Measurements from ENCODE around the gene AOPEP. TPM values are rescaled to one million over a fixed set of nuclear protein-coding genes. Genes with fewer than 3 reads are reported as not detected.
A peak's percentile ranks its signal among the peaks of the same experiment; 100 is the strongest.

The AOPEP gene
- total and polyA plus RNA-seq, 3 donors from 2014 or later = 31.4 to 95.0 (median 80.4) TPM

DNA sequence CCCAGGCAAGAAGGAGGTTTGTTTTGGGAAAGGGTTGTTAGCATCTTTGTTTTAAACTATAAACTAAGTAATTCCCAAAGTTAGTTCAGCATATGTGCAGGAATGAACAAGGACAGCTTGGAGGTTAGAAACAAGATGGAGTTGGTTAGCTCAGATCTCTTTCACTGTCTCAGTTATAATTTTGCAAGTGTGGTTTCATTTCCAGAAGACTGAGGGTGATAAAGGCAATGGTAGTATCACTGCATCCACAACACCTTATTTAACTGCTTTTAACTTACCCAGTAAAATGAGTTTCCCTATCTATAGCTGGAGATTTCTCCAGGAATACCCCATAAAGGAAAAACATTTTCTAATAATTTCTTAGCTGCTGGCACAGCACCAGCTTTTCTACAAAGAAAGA, 152.7 kb downstream of the AOPEP start:
- Histone ChIP-seq H3K36me3 (ENCODE audit: low read depth, missing control alignments) (no peaks in the 10 kb centered on the region), H3K4me1 (peaks cover 11% of the 10 kb centered on the region), H3K4me3 (no peak overlapping the region), H3K27ac (no peak overlapping the region), H3K9me3 (no peaks in the 10 kb centered on the region), H3K27me3 (no peaks in the 10 kb centered on the region)
- intact Hi-C loops (cut with DNase I; ENCODE audit: low total_unique reads) = no loop called here
- TF ChIP-seq, protein P1, sequence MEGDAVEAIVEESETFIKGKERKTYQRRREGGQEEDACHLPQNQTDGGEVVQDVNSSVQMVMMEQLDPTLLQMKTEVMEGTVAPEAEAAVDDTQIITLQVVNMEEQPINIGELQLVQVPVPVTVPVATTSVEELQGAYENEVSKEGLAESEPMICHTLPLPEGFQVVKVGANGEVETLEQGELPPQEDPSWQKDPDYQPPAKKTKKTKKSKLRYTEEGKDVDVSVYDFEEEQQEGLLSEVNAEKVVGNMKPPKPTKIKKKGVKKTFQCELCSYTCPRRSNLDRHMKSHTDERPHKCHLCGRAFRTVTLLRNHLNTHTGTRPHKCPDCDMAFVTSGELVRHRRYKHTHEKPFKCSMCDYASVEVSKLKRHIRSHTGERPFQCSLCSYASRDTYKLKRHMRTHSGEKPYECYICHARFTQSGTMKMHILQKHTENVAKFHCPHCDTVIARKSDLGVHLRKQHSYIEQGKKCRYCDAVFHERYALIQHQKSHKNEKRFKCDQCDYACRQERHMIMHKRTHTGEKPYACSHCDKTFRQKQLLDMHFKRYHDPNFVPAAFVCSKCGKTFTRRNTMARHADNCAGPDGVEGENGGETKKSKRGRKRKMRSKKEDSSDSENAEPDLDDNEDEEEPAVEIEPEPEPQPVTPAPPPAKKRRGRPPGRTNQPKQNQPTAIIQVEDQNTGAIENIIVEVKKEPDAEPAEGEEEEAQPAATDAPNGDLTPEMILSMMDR (IDR thresholded peaks at IDR 0.05) = no peak
- no peak for TF ChIP-seq POLR2A (IDR thresholded peaks at IDR 0.05)
- DNase-seq = no peak

DNA sequence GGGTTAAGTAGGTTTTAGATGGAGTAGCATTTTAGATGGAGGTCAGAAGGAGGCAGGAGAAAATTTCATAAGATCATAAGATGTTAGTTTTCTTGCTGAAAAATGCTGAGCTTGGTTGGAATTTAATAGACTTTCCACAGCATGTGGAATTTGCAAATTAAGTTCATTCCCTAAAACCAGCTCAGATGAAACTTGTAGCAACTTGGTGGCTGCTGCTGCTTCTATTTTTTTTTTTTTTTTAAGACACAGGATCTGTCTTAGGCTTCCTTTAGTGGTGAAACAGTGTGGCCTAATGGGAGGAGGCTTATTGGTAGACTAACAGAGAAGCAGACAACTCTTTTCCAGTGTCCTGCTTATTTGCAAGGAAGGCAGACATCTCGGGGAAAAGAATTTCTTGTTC, 154.5 kb downstream of the AOPEP start:
- Histone ChIP-seq H3K4me3 (no peak overlapping the region), H3K27ac (peak overlapping the region in 1 of 2 donors; percentile 41), H3K9me3 (no peaks in the 10 kb centered on the region), H3K27me3 (no peaks in the 10 kb centered on the region), H3K4me1 (peaks cover 15% of the 10 kb centered on the region), H3K36me3 (ENCODE audit: low read depth, missing control alignments) (no peaks in the 10 kb centered on the region)
- 67 to 77% methylated on average over 1 of the region's 1 CpG for WGBS, 2 donors
- intact Hi-C loops (cut with DNase I; ENCODE audit: low total_unique reads) = no loop called here
- TF ChIP-seq POLR2A (IDR thresholded peaks at IDR 0.05) = no peak
- TF ChIP-seq, protein P1 (IDR thresholded peaks at IDR 0.05) = no peak
- DNase-seq = no peak

DNA sequence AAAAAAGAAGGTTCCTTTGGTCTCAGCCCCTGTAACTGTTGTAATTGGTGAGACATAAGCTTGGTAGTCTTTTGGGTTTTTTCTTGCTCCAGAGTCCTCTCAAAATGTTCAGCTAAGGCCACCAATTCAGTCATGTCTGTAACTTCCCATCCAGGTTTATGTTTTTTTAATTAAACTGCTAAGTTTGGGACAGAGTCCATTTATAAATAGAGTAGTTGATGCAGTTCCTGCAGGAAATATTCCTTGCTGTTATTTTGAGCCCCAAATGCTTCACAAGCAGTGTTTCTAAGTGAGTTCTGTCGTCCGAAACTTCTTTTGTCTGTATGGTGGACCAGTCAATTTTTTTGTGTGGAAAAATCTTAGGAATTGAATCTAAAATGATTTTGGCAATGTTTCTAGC, 155.0 kb downstream of the AOPEP start:
- Histone ChIP-seq H3K4me3 (no peak overlapping the region), H3K27me3 (no peaks in the 10 kb centered on the region), H3K9me3 (no peaks in the 10 kb centered on the region), H3K27ac (peak overlapping the region in 1 of 2 donors; percentile 41), H3K4me1 (peaks cover 15% of the 10 kb centered on the region), H3K36me3 (ENCODE audit: low read depth, missing control alignments) (no peaks in the 10 kb centered on the region)
- no peak for TF ChIP-seq POLR2A (IDR thresholded peaks at IDR 0.05)
- TF ChIP-seq, protein P1 (IDR thresholded peaks at IDR 0.05) = no peak
- WGBS, 2 donors = 78 to 79% methylated on average over 2 of the region's 2 CpGs
- no peak for DNase-seq
- intact Hi-C loops (cut with DNase I; ENCODE audit: low total_unique reads) = no loop called here

DNA sequence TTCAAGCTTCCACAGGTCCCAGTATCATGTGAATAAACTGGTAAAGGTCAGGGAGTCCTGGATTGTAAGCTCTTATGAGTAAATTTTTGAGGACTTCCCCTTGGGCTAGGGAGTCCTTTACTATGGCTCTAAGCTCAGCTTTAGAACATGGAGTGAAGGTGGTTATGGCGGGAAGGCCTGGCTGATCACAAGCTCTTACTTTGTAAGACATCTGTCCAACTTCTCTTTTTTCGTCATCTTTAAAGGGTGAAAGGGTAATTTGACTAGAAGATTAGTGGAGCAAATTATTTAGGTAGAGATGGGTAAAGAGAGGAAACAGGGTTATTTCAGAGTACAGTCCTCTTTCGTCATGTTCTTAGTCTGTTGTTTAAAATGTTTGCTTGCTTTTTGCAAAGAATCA, 155.4 kb downstream of the AOPEP start:
- WGBS, 2 donors = 90 to 94% methylated on average over 3 of the region's 3 CpGs
- DNase-seq = no peak
- no peak overlapping the region for H3K4me3 ChIP-seq
- peak overlapping the region in 1 of 2 donors; percentile 41 for H3K27ac ChIP-seq
- no peaks in the 10 kb centered on the region for H3K27me3 ChIP-seq
- no peaks in the 10 kb centered on the region for H3K36me3 ChIP-seq (ENCODE audit: low read depth, missing control alignments)
- TF ChIP-seq, protein P1 (IDR thresholded peaks at IDR 0.05) = no peak
- TF ChIP-seq POLR2A (IDR thresholded peaks at IDR 0.05) = no peak
- H3K9me3 ChIP-seq = no peaks in the 10 kb centered on the region
- intact Hi-C loops (cut with DNase I; ENCODE audit: low total_unique reads) = no loop called here
- peaks cover 15% of the 10 kb centered on the region for H3K4me1 ChIP-seq

DNA sequence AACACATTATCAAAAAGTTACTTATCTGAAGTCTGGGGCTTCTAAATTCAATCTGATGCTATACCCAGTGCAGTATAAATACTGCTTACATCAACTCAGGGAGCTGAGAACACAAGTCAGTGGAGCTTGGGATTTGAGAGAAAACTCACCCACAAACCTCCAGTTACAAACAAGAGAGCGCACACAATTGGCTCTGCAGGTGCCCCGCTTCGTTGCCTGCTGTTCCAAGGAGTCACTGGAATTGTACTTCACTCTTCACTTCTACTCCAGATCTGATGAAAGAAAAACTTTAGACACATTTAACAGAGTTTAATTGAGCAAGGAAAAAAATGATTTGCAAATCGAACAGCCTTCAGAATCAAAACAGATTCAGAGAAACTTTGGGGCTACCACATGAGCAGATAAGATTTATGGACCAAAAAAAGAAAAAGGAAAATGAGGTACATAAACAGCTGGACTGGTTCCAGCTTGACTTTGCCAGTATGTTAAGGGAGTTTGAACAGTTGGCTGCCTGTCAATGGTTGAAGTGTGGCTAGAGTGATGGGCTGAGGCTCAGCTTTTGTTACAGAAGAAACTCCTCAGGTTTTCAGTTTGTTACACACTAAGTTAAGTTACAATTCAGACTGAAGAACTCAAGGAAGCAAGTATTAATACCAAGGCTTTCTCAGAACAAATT, 156.6 kb downstream of the AOPEP start:
- intact Hi-C loops (cut with DNase I; ENCODE audit: low total_unique reads) = no loop called here
- Histone ChIP-seq H3K27ac (no peak overlapping the region), H3K4me1 (peaks cover 15% of the 10 kb centered on the region), H3K4me3 (no peak overlapping the region), H3K27me3 (no peaks in the 10 kb centered on the region), H3K9me3 (no peaks in the 10 kb centered on the region), H3K36me3 (ENCODE audit: low read depth, missing control alignments) (no peaks in the 10 kb centered on the region)
- no peak for TF ChIP-seq POLR2A (IDR thresholded peaks at IDR 0.05)
- TF ChIP-seq, protein P1 (IDR thresholded peaks at IDR 0.05) = no peak
- peak; percentile 42 for DNase-seq
- WGBS, 2 donors = 68% methylated on average over 4 of the region's 4 CpGs

All from testis (tissue), 3 donors.